Neural cell (in vitro differentiated cells): ENCODE results near the gene DIAPH2. TPM values are rescaled to one million over a fixed set of nuclear protein-coding genes. Genes with fewer than 3 reads are reported as not detected.

Experiments
- H2AFZ ChIP-seq: fragments of 200-600, 300-800 bp; sonication (generic), shearing (Covaris generic); 2 replicates; pipeline ENCODE4 v1.6.0; 2014; ENCODE audit warnings: low read depth, mild to moderate bottlenecking, antibody characterized with exemption, low read length, moderate library complexity
- H3F3A ChIP-seq: fragments of 200-600 bp; shearing (Covaris generic); 2 replicates; pipeline ENCODE4 v1.6.1; 2016; ENCODE audit warnings: mild to moderate bottlenecking, moderate library complexity, mixed read lengths, antibody characterized with exemption, low read length; ENCODE audit not compliant: insufficient read depth, poor library complexity, severe bottlenecking
- H3K27ac ChIP-seq: fragments of 200-600, 300-800 bp; sonication (generic), shearing (Covaris generic); 2 replicates; pipeline ENCODE4 v1.5.1; 2014; ENCODE audit warnings: mild to moderate bottlenecking, low read length, moderate library complexity
- H3K27me3 ChIP-seq: fragments of 300-800, 200-600 bp; sonication (generic), shearing (Covaris generic); 2 replicates; pipeline ENCODE4 v1.6.0; 2014; ENCODE audit warnings: mild to moderate bottlenecking, low read depth, low read length, moderate library complexity; ENCODE audit not compliant: insufficient read depth
- H3K36me3 ChIP-seq: fragments of 300-800, 200-600 bp; sonication (generic), shearing (Covaris generic); 2 replicates; pipeline ENCODE4 v1.5.1; 2014; ENCODE audit warnings: mild to moderate bottlenecking, antibody characterized with exemption, low read length, moderate library complexity; ENCODE audit not compliant: insufficient read depth
- H3K4me2 ChIP-seq: fragments of 300-800, 200-600 bp; sonication (generic), shearing (Covaris generic); 2 replicates; pipeline ENCODE4 v1.6.0; 2014; ENCODE audit warnings: mild to moderate bottlenecking, low read length
- H3K4me3 ChIP-seq: fragments of 300-800, 200-600 bp; sonication (generic), shearing (Covaris generic); 2 replicates; pipeline ENCODE4 v1.5.1; 2014; ENCODE audit warnings: mild to moderate bottlenecking, low read length, moderate library complexity
- H3K79me2 ChIP-seq: fragments of 200-600 bp; shearing (Covaris generic); replicated peaks from 2 replicates; pipeline ENCODE4 v1.6.0; 2014; ENCODE audit warnings: mild to moderate bottlenecking, low read length, moderate library complexity; ENCODE audit not compliant: insufficient read depth
- H3K9ac ChIP-seq: fragments of 300-800, 200-600 bp; sonication (generic), shearing (Covaris generic); 2 replicates; pipeline ENCODE4 v1.6.1; 2016; ENCODE audit warnings: mild to moderate bottlenecking, low read length, mixed read lengths
- H3K9me2 ChIP-seq: fragments of 200-600 bp; shearing (Covaris generic); 2 replicates; pipeline ENCODE4 v1.6.1; 2016; ENCODE audit warnings: mild to moderate bottlenecking, low read length, mixed read lengths; ENCODE audit not compliant: insufficient read depth
- H3K9me3 ChIP-seq: fragments of 200-600, 300-800 bp; sonication (generic), shearing (Covaris generic); 2 replicates; pipeline ENCODE4 v1.6.1; 2016; ENCODE audit warnings: mild to moderate bottlenecking, mixed run types, low read length, moderate library complexity, mixed read lengths
- H4K20me1 ChIP-seq: fragments of 200-600 bp; shearing (Covaris generic); 2 replicates; pipeline ENCODE4 v1.6.1; 2016; ENCODE audit warnings: mild to moderate bottlenecking, mixed run types; ENCODE audit not compliant: insufficient read depth
- CTCF ChIP-seq: fragments of 450-650 bp; IDR thresholded peaks from 2 replicates; pipeline ENCODE4 v1.5.1; 2014; ENCODE audit warnings: antibody characterized with exemption, mild to moderate bottlenecking, moderate library complexity; ENCODE audit not compliant: poor library complexity, severe bottlenecking
- EZH2 ChIP-seq: fragments of 200-600, 300-800 bp; shearing (Covaris generic), sonication (generic); IDR thresholded peaks from 2 replicates; pipeline ENCODE4 v1.6.1; 2014; ENCODE audit warnings: antibody characterized with exemption, low read length, borderline replicate concordance, mild to moderate bottlenecking; ENCODE audit not compliant: insufficient read depth, poor library complexity, severe bottlenecking
- MXI1 ChIP-seq: fragments of 450-650 bp; conservative IDR thresholded peaks from 2 replicates; pipeline ENCODE4 v1.6.1; 2014; ENCODE audit warnings: antibody characterized with exemption, mild to moderate bottlenecking; ENCODE audit not compliant: poor library complexity, severe bottlenecking
- POLR2AphosphoS5 ChIP-seq: IDR thresholded peaks from 2 replicates; pipeline ENCODE4 v1.6.1; 2012
- REST ChIP-seq: IDR thresholded peaks from 2 replicates; pipeline ENCODE4 v1.6.1; 2012; ENCODE audit warnings: borderline replicate concordance
- SMC3 ChIP-seq: fragments of 450-650 bp; conservative IDR thresholded peaks from 2 replicates; pipeline ENCODE4 v1.6.1; 2014; ENCODE audit warnings: antibody characterized with exemption, mild to moderate bottlenecking, moderate library complexity; ENCODE audit not compliant: poor library complexity
- TAF1 ChIP-seq: IDR thresholded peaks from 2 replicates; pipeline ENCODE4 v1.6.1; 2012; ENCODE audit warnings: low read depth
- polyA plus RNA-seq: library from polyadenylated mRNA; depleted of rRNA; stranded (reverse); fragments of >200 nt; gene quantifications from 2 replicates; pipeline ENCODE4 v1.2.3, GENCODE V29; 2014

DIAPH2 gene
- polyA plus RNA-seq, 1 donor from 2014 or later: 0.07 TPM

GRCh38 chrX:97030947-97031346 lies 346.3 kb downstream of the DIAPH2 start:
- Histone ChIP-seq H3K79me2 (no peaks in the 10 kb centered on the region), H3F3A (no peaks in the 10 kb centered on the region), H3K4me2 (no peak overlapping the region), H3K9ac (no peak overlapping the region), H3K36me3 (no peaks in the 10 kb centered on the region), H2AFZ (no peak overlapping the region), H3K9me3 (no peaks in the 10 kb centered on the region), H3K27ac (no peak overlapping the region), H3K9me2 (no peaks in the 10 kb centered on the region), H3K27me3 (no peaks in the 10 kb centered on the region), H4K20me1 (no peaks in the 10 kb centered on the region), H3K4me3 (no peak overlapping the region)
- TF ChIP-seq POLR2AphosphoS5: no peak
- TF ChIP-seq MXI1: no peak
- no peak for TF ChIP-seq EZH2
- TF ChIP-seq CTCF: no peak
- no peak for TF ChIP-seq TAF1
- no peak for TF ChIP-seq SMC3
- no peak for TF ChIP-seq REST

- H2AFZ ChIP-seq: no peak overlapping the region
- H4K20me1 ChIP-seq: no peaks in the 10 kb centered on the region
- H3K9me2 ChIP-seq: no peaks in the 10 kb centered on the region
- no peaks in the 10 kb centered on the region for H3F3A ChIP-seq
- H3K4me2 ChIP-seq: no peak overlapping the region
- H3K79me2 ChIP-seq: no peaks in the 10 kb centered on the region
- H3K36me3 ChIP-seq: no peaks in the 10 kb centered on the region
- no peaks in the 10 kb centered on the region for H3K27me3 ChIP-seq
- H3K4me3 ChIP-seq: no peak overlapping the region
- no peak overlapping the region for H3K27ac ChIP-seq
- no peaks in the 10 kb centered on the region for H3K9me3 ChIP-seq
- TF ChIP-seq POLR2AphosphoS5: no peak
- no peak for TF ChIP-seq CTCF
- no peak overlapping the region for H3K9ac ChIP-seq
These were observed 354.9 kb downstream of the DIAPH2 start for GRCh38 chrX:97039363-97040029.
